Calu3 (cell line): ENCODE measurements around the gene FER. TPM values are rescaled to one million over a fixed set of nuclear protein-coding genes. Genes with fewer than 3 reads are reported as not detected.
A peak's percentile ranks its signal among the peaks of the same experiment; 100 is the strongest.

Source experiments
- BruUV-seq: library from RNA; stranded (reverse); fragments of 400-500 nt; replicated peaks from 2 replicates; lab custom pipeline; 2021; lab: Mats Ljungman, UMichigan
- CTCF ChIA-PET: fragments of 300-600 bp; sonication (Branson Sonifier 250); formaldehyde crosslinking; loops from one replicate; lab custom pipeline; 2022; ENCODE audit warnings: antibody characterized with exemption; lab: Charles Lee
- DNase-seq: peaks from one replicate; pipeline ENCODE4 v3.0.0; 2022
- H3K27ac Mint-ChIP-seq: one replicate; pipeline ENCODE4 v1.8.0; 2022; ENCODE audit warnings: mixed read lengths; ENCODE audit not compliant: unreplicated experiment
- H3K27me3 Mint-ChIP-seq: one replicate; pipeline ENCODE4 v1.8.0; 2022; ENCODE audit warnings: mixed read lengths; ENCODE audit not compliant: unreplicated experiment
- H3K36me3 Mint-ChIP-seq: one replicate; pipeline ENCODE4 v1.8.0; 2022; ENCODE audit warnings: mild to moderate bottlenecking, moderate library complexity, mixed read lengths; ENCODE audit not compliant: insufficient read depth, unreplicated experiment
- H3K4me1 Mint-ChIP-seq: one replicate; pipeline ENCODE4 v1.8.0; 2022; ENCODE audit warnings: mild to moderate bottlenecking, low read depth, mixed read lengths; ENCODE audit not compliant: unreplicated experiment
- H3K4me3 Mint-ChIP-seq: one replicate; pipeline ENCODE4 v1.8.0; 2022; ENCODE audit warnings: mild to moderate bottlenecking, low read depth, moderate library complexity, mixed read lengths; ENCODE audit not compliant: unreplicated experiment
- H3K9me3 Mint-ChIP-seq: one replicate; pipeline ENCODE4 v1.8.0; 2022; ENCODE audit warnings: low read depth, mixed read lengths; ENCODE audit not compliant: unreplicated experiment
- intact Hi-C: fragments of 100-400 bp; cut with micrococcal nuclease; formaldehyde crosslinking; loops from one replicate; pipeline ENCODE4 v1.10.0; 2022; ENCODE audit not compliant: unreplicated experiment
- total RNA-seq: library from RNA; stranded (reverse); gene quantifications from 2 replicates; pipeline ENCODE4 v1.2.3, GENCODE V29; 2022
- TF ChIP-seq, protein P1 (sequence below): fragments of 200-600 bp; IDR thresholded peaks from one replicate; pipeline ENCODE4 v1.8.0; 2022; ENCODE audit warnings: antibody characterized with exemption; ENCODE audit not compliant: unreplicated experiment

The FER gene
- total RNA-seq, 1 experiment from 2014 or later, result 32.9 TPM

DNA sequence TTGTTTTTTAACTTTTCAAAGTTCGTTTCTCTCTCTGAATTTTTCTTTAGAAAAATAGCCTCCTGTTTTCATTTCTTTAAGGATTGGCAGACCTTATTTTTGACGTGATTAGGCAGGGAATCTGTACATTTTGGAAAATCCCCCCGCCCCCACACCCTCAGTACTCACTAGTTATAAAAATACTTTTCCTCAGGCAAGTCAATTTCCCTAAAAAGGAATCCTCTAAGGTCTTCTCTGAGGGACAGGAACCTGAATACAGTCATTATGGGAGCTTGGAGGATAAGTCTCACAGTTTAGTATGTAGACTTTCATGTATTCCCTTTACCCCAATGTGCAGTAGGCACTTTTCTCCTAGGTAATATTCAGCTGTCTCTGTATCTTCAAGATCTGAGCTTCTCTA, 3.9 kb upstream of the FER start:
- no TSS peak for BruUV-seq
- no peaks in the 10 kb centered on the region for H3K9me3 Mint-ChIP-seq
- DNase-seq, result no peak
- no peaks in the 10 kb centered on the region for H3K27me3 Mint-ChIP-seq
- H3K4me3 Mint-ChIP-seq, result no peak overlapping the region
- intact Hi-C loops, result no loop called here
- CTCF ChIA-PET, result no interaction called here
- TF ChIP-seq, protein P1, sequence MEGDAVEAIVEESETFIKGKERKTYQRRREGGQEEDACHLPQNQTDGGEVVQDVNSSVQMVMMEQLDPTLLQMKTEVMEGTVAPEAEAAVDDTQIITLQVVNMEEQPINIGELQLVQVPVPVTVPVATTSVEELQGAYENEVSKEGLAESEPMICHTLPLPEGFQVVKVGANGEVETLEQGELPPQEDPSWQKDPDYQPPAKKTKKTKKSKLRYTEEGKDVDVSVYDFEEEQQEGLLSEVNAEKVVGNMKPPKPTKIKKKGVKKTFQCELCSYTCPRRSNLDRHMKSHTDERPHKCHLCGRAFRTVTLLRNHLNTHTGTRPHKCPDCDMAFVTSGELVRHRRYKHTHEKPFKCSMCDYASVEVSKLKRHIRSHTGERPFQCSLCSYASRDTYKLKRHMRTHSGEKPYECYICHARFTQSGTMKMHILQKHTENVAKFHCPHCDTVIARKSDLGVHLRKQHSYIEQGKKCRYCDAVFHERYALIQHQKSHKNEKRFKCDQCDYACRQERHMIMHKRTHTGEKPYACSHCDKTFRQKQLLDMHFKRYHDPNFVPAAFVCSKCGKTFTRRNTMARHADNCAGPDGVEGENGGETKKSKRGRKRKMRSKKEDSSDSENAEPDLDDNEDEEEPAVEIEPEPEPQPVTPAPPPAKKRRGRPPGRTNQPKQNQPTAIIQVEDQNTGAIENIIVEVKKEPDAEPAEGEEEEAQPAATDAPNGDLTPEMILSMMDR, result no peak
- peaks cover 15% of the 10 kb centered on the region for H3K36me3 Mint-ChIP-seq
- H3K27ac Mint-ChIP-seq, result no peak overlapping the region
- H3K4me1 Mint-ChIP-seq, result peaks cover 21% of the 10 kb centered on the region

DNA sequence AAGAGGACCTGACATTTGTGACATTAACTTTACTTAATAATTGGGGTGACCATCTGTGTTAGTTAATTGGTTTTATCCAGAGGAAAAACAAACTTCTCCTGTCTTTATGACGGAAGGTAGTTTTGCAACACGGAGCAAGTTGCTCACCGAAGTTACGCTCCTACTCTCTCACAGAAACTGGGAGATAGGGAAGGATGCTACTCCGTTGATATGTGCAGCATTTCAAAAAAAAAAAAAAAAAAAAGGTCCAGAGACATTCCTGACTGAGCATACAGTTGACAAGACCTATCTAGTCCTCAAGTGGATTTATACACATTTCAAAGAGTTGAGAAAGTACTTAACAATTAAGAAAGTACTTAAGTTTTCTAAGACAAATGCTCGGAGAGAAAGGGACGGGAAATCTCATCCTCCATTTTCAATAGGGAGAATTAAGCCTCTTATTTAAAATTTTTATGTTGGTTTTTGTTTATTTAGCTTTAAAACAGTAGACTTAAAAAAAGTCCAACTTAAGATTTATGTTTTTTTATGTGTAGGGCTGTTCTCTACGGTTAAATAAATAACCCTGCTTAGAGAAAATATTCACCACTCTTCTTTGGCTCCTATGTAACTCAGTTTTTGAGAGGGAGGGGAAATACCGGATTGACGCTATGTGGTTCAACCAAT, 455 bp upstream of the FER start:
- no peak for DNase-seq
- CTCF ChIA-PET, result no interaction called here
- intact Hi-C loops, result loop anchor here (2.0 to 5.0 kb wide), 4 partner anchors 16 to 1190 kb away; no protein-coding TSS in a partner anchor
- no TSS peak for BruUV-seq
- peaks cover 28% of the 10 kb centered on the region for H3K36me3 Mint-ChIP-seq
- H3K4me3 Mint-ChIP-seq, result peak overlapping the region; percentile 87
- TF ChIP-seq, protein P1, result no peak
- H3K27ac Mint-ChIP-seq, result peak overlapping the region; percentile 99
- no peaks in the 10 kb centered on the region for H3K27me3 Mint-ChIP-seq
- no peaks in the 10 kb centered on the region for H3K9me3 Mint-ChIP-seq
- peaks cover 29% of the 10 kb centered on the region for H3K4me1 Mint-ChIP-seq

DNA sequence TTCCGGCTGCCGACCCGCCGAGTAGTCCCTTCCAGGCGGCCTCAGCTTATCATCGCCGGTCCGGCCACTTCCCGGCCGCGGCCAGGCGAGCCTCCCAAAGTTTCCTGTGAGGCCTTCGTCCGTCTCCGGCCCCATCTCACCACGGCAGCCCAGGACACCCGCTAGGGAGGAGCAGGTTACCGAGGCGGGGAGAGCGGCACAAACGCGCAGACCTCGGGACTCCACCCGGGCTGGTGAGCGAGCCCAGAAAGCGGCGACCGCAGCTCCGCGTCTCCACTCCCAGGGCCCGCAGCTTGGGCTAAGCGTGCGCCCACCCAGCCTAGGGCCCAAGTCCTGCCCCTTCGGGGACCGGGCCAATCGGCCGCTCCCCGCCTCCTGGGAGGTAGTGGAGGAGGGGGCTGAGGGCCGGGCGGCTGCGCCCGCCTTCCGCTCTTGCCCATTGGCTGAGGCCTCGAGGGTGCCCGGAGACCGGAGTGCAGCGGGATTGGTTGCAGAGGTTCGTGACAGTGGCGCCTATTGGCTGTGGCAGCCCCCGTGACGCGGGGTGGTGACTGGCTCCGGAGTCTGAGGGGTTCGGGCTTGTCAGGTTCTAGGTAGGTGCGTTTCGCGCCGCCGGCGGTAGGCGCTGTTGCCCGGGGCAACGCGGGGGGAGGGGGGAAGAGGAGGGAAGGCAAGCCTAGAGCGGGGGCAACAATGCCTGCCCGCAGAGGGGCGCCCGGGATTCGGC, 867 bp downstream of the FER start:
- TF ChIP-seq, protein P1, result no peak
- intact Hi-C loops, result loop anchor here (5.0 kb wide), 2 partner anchors 169 to 1191 kb away; no protein-coding TSS in a partner anchor
- no TSS peak for BruUV-seq
- peak; percentile 99 for DNase-seq
- Mint-ChIP-seq H3K4me3 (peak overlapping the region; percentile 87), H3K9me3 (no peaks in the 10 kb centered on the region), H3K27ac (peak overlapping the region; percentile 99), H3K4me1 (peaks cover 22% of the 10 kb centered on the region), H3K27me3 (no peaks in the 10 kb centered on the region), H3K36me3 (peaks cover 28% of the 10 kb centered on the region)
- CTCF ChIA-PET, result interaction anchor here (3.3 kb wide), 1 partner anchor 20 kb away, joined by 13 read pairs; no protein-coding TSS in a partner anchor

DNA sequence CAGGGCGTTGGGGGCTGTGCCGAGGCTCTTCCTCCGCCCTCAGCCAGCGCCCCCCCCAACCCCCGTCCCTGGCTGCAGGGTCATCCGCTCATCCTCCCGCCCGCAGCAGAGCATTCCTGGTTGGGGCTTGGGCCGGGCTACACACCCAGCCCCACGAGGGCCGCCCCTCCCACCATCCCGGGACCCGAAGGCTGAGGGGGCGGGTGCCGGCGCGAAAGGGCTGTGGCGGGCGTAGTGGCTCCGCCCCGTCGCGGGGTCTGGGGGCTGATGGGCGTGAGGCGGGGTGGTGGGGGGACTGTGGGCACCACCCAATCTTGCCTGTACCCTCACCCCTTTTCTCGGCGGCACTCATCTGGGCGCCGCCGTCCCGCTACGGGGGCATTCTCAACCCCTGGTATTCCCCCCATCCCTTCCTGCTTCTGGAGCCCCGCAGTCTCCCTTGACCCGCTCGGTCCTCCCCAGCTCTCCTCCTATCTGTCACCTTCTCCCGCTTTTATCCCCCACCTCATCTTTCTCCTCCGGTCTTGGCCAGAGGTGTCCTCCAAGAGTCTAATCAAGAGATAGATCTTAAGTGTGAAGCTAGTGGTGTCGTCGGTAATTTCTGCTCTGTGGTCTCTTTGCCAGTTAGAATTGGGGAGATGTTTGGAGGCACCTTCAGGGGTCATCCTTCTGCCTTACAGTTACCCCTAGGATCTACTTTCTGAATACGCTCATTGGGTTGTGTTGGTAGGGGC, 1.6 kb downstream of the FER start:
- no peaks in the 10 kb centered on the region for H3K9me3 Mint-ChIP-seq
- TF ChIP-seq, protein P1, result no peak
- no TSS peak for BruUV-seq
- peak overlapping the region; percentile 87 for H3K4me3 Mint-ChIP-seq
- intact Hi-C loops, result loop anchor here (5.0 kb wide), 2 partner anchors 168 to 1192 kb away; no protein-coding TSS in a partner anchor
- CTCF ChIA-PET, result interaction anchor here (0.7 to 3.3 kb wide), 2 partner anchors 21 to 50 kb away, joined by 4 to 13 read pairs; no protein-coding TSS in a partner anchor
- DNase-seq, result peak; percentile 16
- H3K27ac Mint-ChIP-seq, result peak overlapping the region; percentile 99
- H3K4me1 Mint-ChIP-seq, result peaks cover 24% of the 10 kb centered on the region
- peaks cover 28% of the 10 kb centered on the region for H3K36me3 Mint-ChIP-seq
- H3K27me3 Mint-ChIP-seq, result no peaks in the 10 kb centered on the region
